CD4-positive, alpha-beta T cell (primary cell): ENCODE results near the gene SLC24A3. TPM values are rescaled to one million over a fixed set of nuclear protein-coding genes. Genes with fewer than 3 reads are reported as not detected.

Experiments
- ATAC-seq: fragments of 200-7000 bp; cut with Tn5 transposase; one replicate; pipeline ENCODE4 v1.10.0; 2022; ENCODE audit warnings: mild to moderate bottlenecking; ENCODE audit not compliant: poor library complexity
- CTCF ChIA-PET: fragments of 350-600 bp; sonication (Branson Sonifier 250); formaldehyde crosslinking; loops from one replicate; lab custom pipeline; 2021; ENCODE audit warnings: antibody characterized with exemption, inconsistent platforms; lab: Charles Lee
- POLR2A ChIA-PET: fragments of 350-600 bp; sonication (Branson Sonifier 250); formaldehyde crosslinking; loops from one replicate; lab custom pipeline; 2021; ENCODE audit warnings: antibody characterized with exemption, inconsistent platforms; lab: Charles Lee
- DNase-seq, 14 experiments: peaks; one replicate each; pipeline ENCODE4 v3.0.0-alpha.2; 2013 to 2020; ENCODE audit warnings: mixed read lengths in 2 of 14
- H3K27ac ChIP-seq, 2 donors: one replicate each; pipeline versions ENCODE4 v1.5.1 to v1.7.0; 2013; ENCODE audit warnings: low read length in 2 of 2, low read depth in 1 of 2, mild to moderate bottlenecking in 1 of 2
- H3K27me3 ChIP-seq, 2 experiments: 1 replicate in 1 of 2; 2 replicates in 1 of 2; pipeline versions ENCODE4 v1.6.1 to v1.7.0; 2013; ENCODE audit warnings: low read length in 2 of 2, control low read depth in 1 of 2, mild to moderate bottlenecking in 1 of 2, moderate library complexity in 1 of 2; ENCODE audit not compliant: insufficient read depth in 2 of 2, control insufficient read depth in 1 of 2
- H3K36me3 ChIP-seq: one replicate; pipeline ENCODE4 v1.6.1; 2013; ENCODE audit warnings: low read length, control low read depth; ENCODE audit not compliant: insufficient read depth
- H3K4me1 ChIP-seq: one replicate; pipeline ENCODE4 v1.6.1; 2013; ENCODE audit warnings: low read length, control low read depth; ENCODE audit not compliant: insufficient read depth
- H3K4me3 ChIP-seq: one replicate; pipeline ENCODE4 v1.5.1; 2013; ENCODE audit warnings: mild to moderate bottlenecking, low read length, moderate library complexity
- H3K9me3 ChIP-seq, 2 experiments: 1 replicate in 1 of 2; 2 replicates in 1 of 2; pipeline versions ENCODE4 v1.6.1 to v1.7.0; 2013; ENCODE audit warnings: low read length in 2 of 2, mild to moderate bottlenecking in 2 of 2, control low read depth in 1 of 2, moderate library complexity in 1 of 2; ENCODE audit not compliant: control insufficient read depth in 1 of 2, insufficient read depth in 1 of 2
- H3K27ac Mint-ChIP-seq: one replicate; pipeline ENCODE4 v1.8.0; 2020; ENCODE audit warnings: mixed read lengths
- H3K27me3 Mint-ChIP-seq: one replicate; pipeline ENCODE4 v1.8.0; 2021; ENCODE audit warnings: mixed read lengths
- H3K36me3 Mint-ChIP-seq: one replicate; pipeline ENCODE4 v1.8.0; 2021; ENCODE audit warnings: low read depth, mixed read lengths
- H3K4me1 Mint-ChIP-seq: one replicate; pipeline ENCODE4 v1.8.0; 2021; ENCODE audit warnings: low read depth, mixed read lengths
- H3K4me3 Mint-ChIP-seq: one replicate; pipeline ENCODE4 v1.8.0; 2020; ENCODE audit warnings: mild to moderate bottlenecking, mixed read lengths
- H3K9me3 Mint-ChIP-seq: one replicate; pipeline ENCODE4 v1.8.0; 2020; ENCODE audit warnings: mixed read lengths
- intact Hi-C, 2 experiments: fragments of 100-400 bp; cut with DNase I in 1 of 2; cut with micrococcal nuclease in 1 of 2; formaldehyde crosslinking; loops; one replicate each; pipeline versions ENCODE4 v1.15.1 to v1.9.0; 2023 to 2025; cut with DNase I, micrococcal nuclease
- total RNA-seq, 174 experiments: library from RNA in 2 of 174; stranded (reverse) in 2 of 174; gene quantifications; one replicate each; pipeline ENCODE4 v1.2.3 and lab custom pipeline; 2021 to 2026
- TF ChIP-seq, protein P1 (sequence below): fragments of 200-600 bp; IDR thresholded peaks from one replicate; pipeline ENCODE4 v1.8.0; 2022; ENCODE audit warnings: antibody characterized with exemption, mild to moderate bottlenecking

The SLC24A3 gene
- total RNA-seq, 2 experiments from 2014 or later: not detected

DNA sequence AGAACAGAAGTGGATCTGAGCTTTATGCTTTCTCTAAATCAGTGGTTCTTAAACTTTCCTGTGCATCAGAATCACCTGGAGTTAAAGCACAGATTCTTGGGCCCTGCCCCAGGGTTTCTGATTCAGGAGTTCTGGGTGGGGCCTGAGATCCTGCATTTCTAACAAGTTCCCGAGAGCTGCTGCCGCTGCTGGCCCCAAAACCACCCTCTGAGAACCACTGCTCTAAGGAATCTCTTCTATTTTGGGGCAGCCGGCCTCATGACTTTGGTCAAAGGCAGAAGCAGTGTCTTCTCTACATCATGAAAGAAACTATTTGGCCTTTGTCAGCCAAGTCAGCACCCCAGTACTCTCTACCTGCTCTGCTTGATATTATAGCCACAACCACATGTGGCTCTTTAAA lies 503.5 kb downstream of the SLC24A3 start:
- intact Hi-C loops: no loop called here
- peaks cover 17 to 26% of the 10 kb centered on the region in 2 experiments for H3K9me3 ChIP-seq
- Mint-ChIP-seq H3K27ac (no peak overlapping the region), H3K27me3 (peaks cover 9% of the 10 kb centered on the region), H3K4me3 (no peak overlapping the region), H3K4me1 (no peaks in the 10 kb centered on the region), H3K9me3 (peaks cover 2% of the 10 kb centered on the region), H3K36me3 (no peaks in the 10 kb centered on the region)
- H3K27me3 ChIP-seq: no peaks in the 10 kb centered on the region
- no peak overlapping the region for H3K4me3 ChIP-seq
- ChIA-PET CTCF (no interaction called here), POLR2A (no interaction called here)
- no peaks in the 10 kb centered on the region for H3K36me3 ChIP-seq
- H3K4me1 ChIP-seq: no peaks in the 10 kb centered on the region
- no peak for ATAC-seq
- DNase-seq: no peak
- no peak overlapping the region for H3K27ac ChIP-seq
- TF ChIP-seq, protein P1, sequence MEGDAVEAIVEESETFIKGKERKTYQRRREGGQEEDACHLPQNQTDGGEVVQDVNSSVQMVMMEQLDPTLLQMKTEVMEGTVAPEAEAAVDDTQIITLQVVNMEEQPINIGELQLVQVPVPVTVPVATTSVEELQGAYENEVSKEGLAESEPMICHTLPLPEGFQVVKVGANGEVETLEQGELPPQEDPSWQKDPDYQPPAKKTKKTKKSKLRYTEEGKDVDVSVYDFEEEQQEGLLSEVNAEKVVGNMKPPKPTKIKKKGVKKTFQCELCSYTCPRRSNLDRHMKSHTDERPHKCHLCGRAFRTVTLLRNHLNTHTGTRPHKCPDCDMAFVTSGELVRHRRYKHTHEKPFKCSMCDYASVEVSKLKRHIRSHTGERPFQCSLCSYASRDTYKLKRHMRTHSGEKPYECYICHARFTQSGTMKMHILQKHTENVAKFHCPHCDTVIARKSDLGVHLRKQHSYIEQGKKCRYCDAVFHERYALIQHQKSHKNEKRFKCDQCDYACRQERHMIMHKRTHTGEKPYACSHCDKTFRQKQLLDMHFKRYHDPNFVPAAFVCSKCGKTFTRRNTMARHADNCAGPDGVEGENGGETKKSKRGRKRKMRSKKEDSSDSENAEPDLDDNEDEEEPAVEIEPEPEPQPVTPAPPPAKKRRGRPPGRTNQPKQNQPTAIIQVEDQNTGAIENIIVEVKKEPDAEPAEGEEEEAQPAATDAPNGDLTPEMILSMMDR: no peak

DNA sequence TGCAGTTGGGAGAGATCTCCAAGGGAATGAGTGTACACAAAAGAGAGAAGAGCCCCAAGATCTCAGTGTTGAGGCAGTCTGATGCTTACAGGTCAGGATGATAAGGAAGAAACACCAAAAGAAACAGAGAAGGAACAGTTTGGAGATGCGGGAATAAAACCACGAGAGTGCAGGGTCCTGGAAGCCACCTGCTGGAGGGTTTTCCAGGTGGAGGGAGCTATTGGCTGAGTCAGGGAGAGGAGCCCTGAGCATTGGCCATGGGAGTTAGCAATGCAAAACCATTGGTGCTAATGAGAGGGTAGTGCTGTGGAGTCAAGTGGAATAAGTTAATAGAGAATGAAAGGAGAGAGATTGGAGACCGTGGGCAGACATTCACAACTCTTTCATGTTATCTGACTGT lies 506.4 kb downstream of the SLC24A3 start:
- TF ChIP-seq, protein P1: no peak
- intact Hi-C loops: no loop called here

DNA sequence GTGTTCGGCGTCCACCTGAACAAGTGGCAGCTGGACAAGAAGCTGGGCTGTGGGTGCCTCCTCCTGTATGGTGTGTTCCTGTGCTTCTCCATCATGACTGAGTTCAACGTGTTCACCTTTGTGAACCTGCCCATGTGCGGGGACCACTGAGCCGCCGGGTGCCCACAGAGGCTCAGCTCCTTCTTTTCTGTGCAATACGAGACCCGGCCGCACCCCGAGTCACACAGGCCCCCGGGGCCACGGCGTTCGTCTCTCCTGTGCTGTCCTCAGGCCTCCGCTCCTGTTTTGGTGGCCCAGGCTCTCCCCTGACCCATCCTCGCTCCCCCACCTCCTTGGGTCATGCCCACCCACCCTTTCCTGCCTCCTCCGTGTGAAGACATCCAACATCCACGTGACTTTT lies 508.5 kb downstream of the SLC24A3 start:
- Mint-ChIP-seq H3K36me3 (no peaks in the 10 kb centered on the region), H3K4me3 (no peak overlapping the region), H3K27ac (no peak overlapping the region), H3K27me3 (peaks cover 8% of the 10 kb centered on the region), H3K9me3 (peaks cover 2% of the 10 kb centered on the region), H3K4me1 (no peaks in the 10 kb centered on the region)
- H3K27ac ChIP-seq: no peak overlapping the region
- ATAC-seq: no peak
- TF ChIP-seq, protein P1: no peak
- H3K27me3 ChIP-seq: no peaks in the 10 kb centered on the region
- no peaks in the 10 kb centered on the region for H3K36me3 ChIP-seq
- ChIA-PET POLR2A (no interaction called here), CTCF (no interaction called here)
- H3K4me3 ChIP-seq: no peak overlapping the region
- H3K9me3 ChIP-seq: peaks cover 12 to 14% of the 10 kb centered on the region in 2 experiments
- intact Hi-C loops: no loop called here
- no peak for DNase-seq
- no peaks in the 10 kb centered on the region for H3K4me1 ChIP-seq

More for the DNA sequence above, 506.4 kb downstream of the SLC24A3 start:
- peaks cover 8% of the 10 kb centered on the region for H3K27me3 Mint-ChIP-seq
- H3K4me1 Mint-ChIP-seq: no peaks in the 10 kb centered on the region
- H3K4me3 Mint-ChIP-seq: no peak overlapping the region
- H3K36me3 ChIP-seq: no peaks in the 10 kb centered on the region
- no peak overlapping the region for H3K4me3 ChIP-seq
- ChIA-PET CTCF (no interaction called here), POLR2A (no interaction called here)
- no peaks in the 10 kb centered on the region for H3K27me3 ChIP-seq
- H3K9me3 Mint-ChIP-seq: peaks cover 2% of the 10 kb centered on the region
- DNase-seq: no peak
- peaks cover 17 to 18% of the 10 kb centered on the region in 2 experiments for H3K9me3 ChIP-seq
- no peaks in the 10 kb centered on the region for H3K4me1 ChIP-seq
- H3K36me3 Mint-ChIP-seq: no peaks in the 10 kb centered on the region
- no peak for ATAC-seq
- H3K27ac Mint-ChIP-seq: no peak overlapping the region
- no peak overlapping the region for H3K27ac ChIP-seq
